Fibroblast of pulmonary artery (primary cell): ENCODE data around the gene MSRB2.
A peak's percentile ranks its signal among the peaks of the same experiment; 100 is the strongest.

Experiments used
- DNase-seq: peaks from one replicate; pipeline ENCODE4 v3.0.0-alpha.2; 2010; ENCODE audit warnings: low read depth
- H3K4me3 ChIP-seq: replicated peaks from 2 replicates; pipeline ENCODE4 v1.5.1; 2011; ENCODE audit warnings: low read depth, mild to moderate bottlenecking, control low read depth, low read length, moderate library complexity
- TF ChIP-seq, protein P1 (sequence below): IDR thresholded peaks from 2 replicates; pipeline ENCODE4 v1.5.1; 2011; ENCODE audit warnings: mild to moderate bottlenecking, control low read depth, low read length, inconsistent platforms; ENCODE audit errors: missing control alignments

Gene MSRB2

GRCh38 chr10:23156447-23157150 lies 61.2 kb downstream of the MSRB2 start:
- TF ChIP-seq, protein P1, sequence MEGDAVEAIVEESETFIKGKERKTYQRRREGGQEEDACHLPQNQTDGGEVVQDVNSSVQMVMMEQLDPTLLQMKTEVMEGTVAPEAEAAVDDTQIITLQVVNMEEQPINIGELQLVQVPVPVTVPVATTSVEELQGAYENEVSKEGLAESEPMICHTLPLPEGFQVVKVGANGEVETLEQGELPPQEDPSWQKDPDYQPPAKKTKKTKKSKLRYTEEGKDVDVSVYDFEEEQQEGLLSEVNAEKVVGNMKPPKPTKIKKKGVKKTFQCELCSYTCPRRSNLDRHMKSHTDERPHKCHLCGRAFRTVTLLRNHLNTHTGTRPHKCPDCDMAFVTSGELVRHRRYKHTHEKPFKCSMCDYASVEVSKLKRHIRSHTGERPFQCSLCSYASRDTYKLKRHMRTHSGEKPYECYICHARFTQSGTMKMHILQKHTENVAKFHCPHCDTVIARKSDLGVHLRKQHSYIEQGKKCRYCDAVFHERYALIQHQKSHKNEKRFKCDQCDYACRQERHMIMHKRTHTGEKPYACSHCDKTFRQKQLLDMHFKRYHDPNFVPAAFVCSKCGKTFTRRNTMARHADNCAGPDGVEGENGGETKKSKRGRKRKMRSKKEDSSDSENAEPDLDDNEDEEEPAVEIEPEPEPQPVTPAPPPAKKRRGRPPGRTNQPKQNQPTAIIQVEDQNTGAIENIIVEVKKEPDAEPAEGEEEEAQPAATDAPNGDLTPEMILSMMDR = no peak
- no peak overlapping the region for H3K4me3 ChIP-seq
- no peak for DNase-seq

DNA sequence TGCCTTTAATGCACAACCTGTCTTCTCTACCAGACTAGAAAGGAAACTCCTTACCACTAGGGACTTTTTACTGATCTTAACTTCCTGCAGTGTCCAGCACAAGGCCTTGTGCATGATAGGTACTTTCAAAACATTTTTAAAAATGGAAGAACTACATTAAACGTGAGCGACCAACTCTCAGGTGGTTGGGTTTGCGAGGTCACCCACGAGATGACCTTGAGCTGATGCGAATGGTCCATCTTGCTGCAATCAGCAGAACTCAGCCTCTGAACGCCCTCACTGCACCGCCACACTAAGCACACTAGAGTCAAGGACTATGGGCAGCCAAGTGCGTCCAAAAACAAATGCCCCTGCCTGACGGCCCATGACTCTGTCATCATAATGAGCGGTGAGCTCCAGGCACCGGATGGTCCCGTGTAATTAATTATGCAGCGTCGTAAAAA lies 61.9 kb downstream of the MSRB2 start:
- H3K4me3 ChIP-seq = no peak overlapping the region
- TF ChIP-seq, protein P1 = no peak
- no peak for DNase-seq

GRCh38 chr10:23157691-23158369 lies 62.5 kb downstream of the MSRB2 start:
- TF ChIP-seq, protein P1 = peak; percentile 30
- peak; percentile 55 for DNase-seq
- H3K4me3 ChIP-seq = no peak overlapping the region

- TF ChIP-seq, protein P1 = peak; percentile 91
- no peak overlapping the region for H3K4me3 ChIP-seq
- DNase-seq = peak; percentile 73
These were observed 63.0 kb downstream of the MSRB2 start for GRCh38 chr10:23158370-23158769.

DNA sequence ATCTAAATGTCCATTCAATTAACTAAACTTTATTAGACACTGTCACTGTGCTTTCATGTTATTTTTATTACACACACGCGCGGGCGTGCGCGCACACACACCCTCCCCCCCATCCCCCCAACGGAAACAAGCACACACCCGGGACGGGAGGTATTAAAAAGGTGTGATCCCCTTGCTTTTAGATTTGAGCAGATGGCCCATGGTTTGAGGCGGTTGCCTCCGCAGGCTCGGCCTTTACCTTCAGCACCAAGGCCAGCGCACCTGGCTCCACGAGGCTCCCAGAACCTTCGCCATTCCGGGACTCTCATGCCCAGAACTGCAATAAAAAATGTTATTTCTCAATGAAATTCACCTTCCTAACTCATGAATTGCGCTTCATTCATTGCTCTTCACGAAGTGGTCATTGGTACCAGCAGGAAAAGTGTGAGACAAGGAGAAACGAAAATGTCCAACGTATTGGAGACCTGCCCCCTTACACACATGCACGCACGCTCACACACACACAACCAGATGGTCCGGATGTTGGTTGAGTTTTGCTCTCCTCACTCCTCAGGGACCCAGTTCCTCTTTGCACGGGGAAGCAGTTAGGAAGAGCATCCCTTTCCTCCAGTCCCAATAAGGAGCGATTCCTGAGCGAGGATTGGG lies 76.0 kb downstream of the MSRB2 start:
- no peak overlapping the region for H3K4me3 ChIP-seq
- TF ChIP-seq, protein P1 = no peak
- peak; percentile 60 for DNase-seq
